A549 (cell line): ENCODE data around the gene INHBC. TPM values are rescaled to one million over a fixed set of nuclear protein-coding genes. Genes with fewer than 3 reads are reported as not detected.

Experiments
- ATAC-seq, 2 experiments: fragments of 200-7000 bp in 1 of 2; fragments of >200 bp in 1 of 2; cut with Nextera tagmentation in 1 of 2; cut with Tn5 transposase in 1 of 2; 3 replicates each; pipeline versions ENCODE4 v1.8.0 to v1.9.1; 2018 to 2020; ENCODE audit warnings: mild to moderate bottlenecking in 1 of 2, moderate library complexity in 1 of 2
- CTCF ChIA-PET: fragments of 300-600 bp; sonication (Branson Sonifier 250); formaldehyde crosslinking; extraction: SDS; loops from one replicate; lab custom pipeline; 2021; ENCODE audit warnings: antibody characterized with exemption, inconsistent platforms; lab: Yijun Ruan, JAX
- POLR2A ChIA-PET: fragments of 350-600 bp; formaldehyde crosslinking; extraction: SDS; loops from one replicate; lab custom pipeline; 2021; ENCODE audit warnings: antibody characterized with exemption, inconsistent platforms; lab: Yijun Ruan, JAX
- DNase-seq, 2 experiments: peaks; one replicate each; pipeline versions ENCODE4 v3.0.0 to v3.0.0-alpha.2; 2011 to 2016; ENCODE audit warnings: low read depth in 1 of 2, low spot score in 1 of 2
- FAIRE-seq: peaks from 2 replicates; lab custom pipeline; 2011; peaks lifted over from hg19 to GRCh38; lab: Jason Lieb, UNC
- H3K27ac ChIP-seq, 2 experiments: fragments of >200 bp; sonication (Bioruptor Twin); formaldehyde crosslinking; 3 replicates each; pipeline ENCODE4 v1.5.1; 2016 to 2017
- H3K4me1 ChIP-seq: fragments of >200 bp; sonication (Bioruptor Twin); formaldehyde crosslinking; 3 replicates; pipeline ENCODE4 v1.6.1; 2016
- H3K4me2 ChIP-seq: fragments of >200 bp; sonication (Bioruptor Twin); formaldehyde crosslinking; 3 replicates; pipeline ENCODE4 v1.6.1; 2016
- H3K4me3 ChIP-seq: fragments of >200 bp; sonication (Bioruptor Twin); formaldehyde crosslinking; 3 replicates; pipeline ENCODE4 v1.5.1; 2016
- H3K9me3 ChIP-seq: fragments of >200 bp; sonication (Bioruptor Twin); formaldehyde crosslinking; 3 replicates; pipeline ENCODE4 v1.6.1; 2016
- CBX8 ChIP-seq: fragments of 200-600 bp; sonication (generic); IDR thresholded peaks from 2 replicates; pipeline ENCODE4 v1.6.1; 2016
- CTCF ChIP-seq: fragments of >200 bp; sonication (Bioruptor Twin); formaldehyde crosslinking; IDR thresholded peaks from 3 replicates; pipeline ENCODE4 v1.5.1; 2016
- EHMT2 ChIP-seq: fragments of 200-600 bp; sonication (generic); IDR thresholded peaks from 2 replicates; pipeline ENCODE4 v1.6.1; 2016; ENCODE audit warnings: antibody characterized with exemption, low read depth, mild to moderate bottlenecking, moderate library complexity
- HOXB5 ChIP-seq: fragments of 250-450 bp; sonication (Bioruptor Pico); IDR thresholded peaks from 2 replicates; pipeline ENCODE4 v1.5.0; 2020; ENCODE audit warnings: mild to moderate bottlenecking, moderate library complexity
- JUNB ChIP-seq: fragments of >200 bp; sonication (Bioruptor Twin); formaldehyde crosslinking; IDR thresholded peaks from 2 replicates; pipeline ENCODE4 v1.6.1; 2016
- NFE2L2 ChIP-seq: fragments of 150-350 bp; conservative IDR thresholded peaks from 2 replicates; pipeline ENCODE4 v1.6.1; 2014; ENCODE audit warnings: low read length
- NPAS2 ChIP-seq: fragments of 250-450 bp; sonication (Bioruptor Pico); IDR thresholded peaks from 2 replicates; pipeline ENCODE4 v1.8.0; 2022; ENCODE audit warnings: mild to moderate bottlenecking, moderate library complexity, borderline replicate concordance
- PHF8 ChIP-seq: fragments of 200-600 bp; sonication (generic); IDR thresholded peaks from 2 replicates; pipeline ENCODE4 v1.6.1; 2016; ENCODE audit warnings: low read depth, mild to moderate bottlenecking, antibody characterized with exemption, moderate library complexity, borderline replicate concordance
- RCOR1 ChIP-seq: fragments of 150-350 bp; IDR thresholded peaks from 2 replicates; pipeline ENCODE4 v1.6.1; 2014; ENCODE audit warnings: antibody characterized with exemption, low read length, low read depth
- REST ChIP-seq: fragments of 200-600 bp; sonication (generic); IDR thresholded peaks from 2 replicates; pipeline ENCODE4 v1.6.1; 2016; ENCODE audit warnings: antibody characterized with exemption, mild to moderate bottlenecking, moderate library complexity
- SMC3 ChIP-seq: fragments of >200 bp; sonication (Bioruptor Twin); formaldehyde crosslinking; IDR thresholded peaks from 3 replicates; pipeline ENCODE4 v1.6.1; 2018; ENCODE audit warnings: inconsistent platforms
- WGBS: methylation state at CpG from one replicate; pipeline ENCODE4 v1.1.6; 2017; ENCODE audit errors: missing lambda C conversion rate; 5-methylcytosine and 5-hydroxymethylcytosine counted together
- polyA plus RNA-seq, 4 experiments: library from polyadenylated mRNA; depleted of rRNA in 3 of 4; stranded (reverse); fragments of >200 nt; fragmentation: RNase III in 1 of 4; extraction: RNeasy Plus Mini Kit Qiagen cat#74134 plus additional on column Dnase treatment in 1 of 4; gene quantifications; 2 replicates in 3 of 4; 3 replicates in 1 of 4; pipeline ENCODE4 v1.2.3, GENCODE V29; 2011 to 2017
- TF ChIP-seq, protein P1 (sequence below): IDR thresholded peaks from 2 replicates; pipeline ENCODE4 v1.6.1; 2012
- TF ChIP-seq, protein P2 (sequence below): fragments of 250-450 bp; sonication (Bioruptor Pico); IDR thresholded peaks from 2 replicates; pipeline ENCODE4 v1.5.0; 2020; ENCODE audit warnings: low read depth, mild to moderate bottlenecking, moderate library complexity

The INHBC gene
- polyA plus RNA-seq, 2 of the 4 experiments (the other 2 are of a cell fraction), result 0.08 TPM; not detected in 1

DNA sequence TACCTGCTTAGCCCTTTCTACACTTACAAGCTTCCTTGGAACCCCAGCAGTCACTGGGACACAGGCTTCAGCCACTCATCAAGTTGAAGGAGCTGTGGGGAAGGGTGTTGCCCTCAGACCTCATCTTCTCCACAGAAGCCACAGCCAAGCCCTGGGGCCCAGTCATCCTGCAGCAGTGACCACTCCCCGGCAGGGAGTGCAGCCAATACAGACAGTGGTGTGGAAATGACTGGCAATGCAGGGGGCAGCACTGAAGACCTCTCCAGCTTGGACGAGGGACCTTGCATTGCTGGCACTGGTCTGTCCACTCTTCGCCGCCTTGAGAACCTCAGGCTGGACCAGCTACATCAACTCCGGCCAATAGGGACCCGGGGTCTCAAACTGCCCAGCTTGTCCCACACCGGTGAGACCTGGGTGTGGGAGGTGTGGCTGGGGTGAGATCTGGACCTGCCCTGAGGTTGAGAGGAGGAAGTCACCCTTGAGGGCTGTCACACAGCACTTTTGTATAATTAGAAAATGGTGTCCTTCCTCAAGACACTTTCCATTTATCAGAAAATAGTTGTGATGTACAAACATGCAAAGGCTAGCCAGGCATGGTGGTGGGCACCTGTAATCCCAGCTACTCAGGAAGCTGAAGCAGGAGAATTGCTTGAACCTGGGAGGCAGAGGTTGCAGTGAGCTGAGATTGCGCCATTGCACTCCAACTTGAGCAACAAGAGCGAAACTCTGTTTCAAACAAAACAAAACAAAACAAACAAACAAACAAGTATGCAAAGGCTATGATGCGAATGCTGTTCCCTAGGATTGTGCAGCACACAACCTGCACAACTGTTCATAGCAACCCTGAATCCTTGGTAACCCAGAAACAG, 34.9 kb downstream of the INHBC start:
- no peak for ATAC-seq
- TF ChIP-seq NPAS2 (CRISPR knock-in tag) (no peak), REST (no peak), RCOR1 (no peak)
- TF ChIP-seq, all 56 proteins: peak for 0
- H3K4me3 ChIP-seq, result no peak overlapping the region
- no peaks in the 10 kb centered on the region for H3K9me3 ChIP-seq
- DNase-seq, result no peak
- H3K4me1 ChIP-seq, result no peaks in the 10 kb centered on the region
- no peak for FAIRE-seq
- POLR2A ChIA-PET, result no interaction called here
- WGBS, result 81% methylated on average over 10 of the region's 10 CpGs
- H3K4me2 ChIP-seq, result no peak overlapping the region
- CTCF ChIA-PET, result interaction anchor here (0.7 to 19.9 kb wide), 9 partner anchors 7 to 226 kb away, joined by 3 to 240 read pairs (median 4); partner anchors contain the start of genes B4GALNT1, GLI1, INHBE and MARS1
- H3K27ac ChIP-seq, result no peak overlapping the region

DNA sequence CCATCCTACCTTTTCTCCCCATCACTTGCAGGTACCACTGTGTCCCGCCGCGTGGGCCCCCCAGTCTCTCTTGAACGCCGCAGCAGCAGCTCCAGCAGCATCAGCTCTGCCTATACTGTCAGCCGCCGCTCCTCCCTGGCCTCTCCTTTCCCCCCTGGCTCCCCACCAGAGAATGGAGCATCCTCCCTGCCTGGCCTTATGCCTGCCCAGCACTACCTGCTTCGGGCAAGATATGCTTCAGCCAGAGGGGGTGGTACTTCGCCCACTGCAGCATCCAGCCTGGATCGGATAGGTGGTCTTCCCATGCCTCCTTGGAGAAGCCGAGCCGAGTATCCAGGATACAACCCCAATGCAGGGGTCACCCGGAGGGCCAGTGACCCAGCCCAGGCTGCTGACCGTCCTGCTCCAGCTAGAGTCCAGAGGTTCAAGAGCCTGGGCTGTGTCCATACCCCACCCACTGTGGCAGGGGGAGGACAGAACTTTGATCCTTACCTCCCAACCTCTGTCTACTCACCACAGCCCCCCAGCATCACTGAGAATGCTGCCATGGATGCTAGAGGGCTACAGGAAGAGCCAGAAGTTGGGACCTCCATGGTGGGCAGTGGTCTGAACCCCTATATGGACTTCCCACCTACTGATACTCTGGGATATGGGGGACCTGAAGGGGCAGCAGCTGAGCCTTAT, 35.8 kb downstream of the INHBC start:
- no peak overlapping the region for H3K27ac ChIP-seq
- H3K4me2 ChIP-seq, result no peak overlapping the region
- no peak overlapping the region for H3K4me3 ChIP-seq
- H3K4me1 ChIP-seq, result no peaks in the 10 kb centered on the region
- FAIRE-seq (no peak), ATAC-seq (no peak), DNase-seq (no peak)
- 88% methylated on average over 13 of the region's 14 CpGs for WGBS
- H3K9me3 ChIP-seq, result no peaks in the 10 kb centered on the region
- CTCF ChIA-PET, result interaction anchor here (0.7 to 19.9 kb wide), 8 partner anchors 8 to 227 kb away, joined by 3 to 240 read pairs (median 4); partner anchors contain the start of genes GLI1, INHBE and MARS1
- POLR2A ChIA-PET, result no interaction called here
- no peak for TF ChIP-seq JUNB
- TF ChIP-seq, protein P1, sequence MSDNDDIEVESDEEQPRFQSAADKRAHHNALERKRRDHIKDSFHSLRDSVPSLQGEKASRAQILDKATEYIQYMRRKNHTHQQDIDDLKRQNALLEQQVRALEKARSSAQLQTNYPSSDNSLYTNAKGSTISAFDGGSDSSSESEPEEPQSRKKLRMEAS, result no peak
- no peak for TF ChIP-seq RCOR1
- no peak for TF ChIP-seq EHMT2
- no peak for TF ChIP-seq CBX8
- no peak for TF ChIP-seq PHF8
- no peak for TF ChIP-seq NFE2L2
- no peak for TF ChIP-seq SMC3
- TF ChIP-seq, protein P2, sequence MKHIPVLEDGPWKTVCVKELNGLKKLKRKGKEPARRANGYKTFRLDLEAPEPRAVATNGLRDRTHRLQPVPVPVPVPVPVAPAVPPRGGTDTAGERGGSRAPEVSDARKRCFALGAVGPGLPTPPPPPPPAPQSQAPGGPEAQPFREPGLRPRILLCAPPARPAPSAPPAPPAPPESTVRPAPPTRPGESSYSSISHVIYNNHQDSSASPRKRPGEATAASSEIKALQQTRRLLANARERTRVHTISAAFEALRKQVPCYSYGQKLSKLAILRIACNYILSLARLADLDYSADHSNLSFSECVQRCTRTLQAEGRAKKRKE (CRISPR knock-in tag), result no peak
- no peak for TF ChIP-seq CTCF
- no peak for TF ChIP-seq HOXB5 (CRISPR knock-in tag)
